ENCODE results near the gene KLRF2.

DNA sequence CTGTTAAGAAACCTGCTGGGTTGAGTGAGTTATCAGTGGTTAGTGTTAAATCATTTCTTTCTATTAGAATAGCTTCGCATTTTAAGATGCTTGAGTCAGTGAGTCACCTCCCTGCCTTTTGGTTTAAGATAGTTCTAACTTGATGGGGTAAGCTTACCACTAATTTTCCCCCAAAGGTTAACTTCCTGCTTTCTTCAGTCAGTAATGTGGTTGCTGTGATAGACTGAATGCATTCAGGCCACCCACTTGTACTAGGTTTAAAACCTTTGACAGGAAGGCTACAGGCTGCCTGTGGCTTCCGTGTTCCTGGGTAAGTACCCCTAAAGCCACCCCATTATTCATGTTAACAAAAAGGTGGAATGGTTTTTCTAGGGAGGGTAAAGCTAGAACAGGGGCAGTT is 25.6 kb downstream of the KLRF2 start:
- TF ChIP-seq, protein P1, sequence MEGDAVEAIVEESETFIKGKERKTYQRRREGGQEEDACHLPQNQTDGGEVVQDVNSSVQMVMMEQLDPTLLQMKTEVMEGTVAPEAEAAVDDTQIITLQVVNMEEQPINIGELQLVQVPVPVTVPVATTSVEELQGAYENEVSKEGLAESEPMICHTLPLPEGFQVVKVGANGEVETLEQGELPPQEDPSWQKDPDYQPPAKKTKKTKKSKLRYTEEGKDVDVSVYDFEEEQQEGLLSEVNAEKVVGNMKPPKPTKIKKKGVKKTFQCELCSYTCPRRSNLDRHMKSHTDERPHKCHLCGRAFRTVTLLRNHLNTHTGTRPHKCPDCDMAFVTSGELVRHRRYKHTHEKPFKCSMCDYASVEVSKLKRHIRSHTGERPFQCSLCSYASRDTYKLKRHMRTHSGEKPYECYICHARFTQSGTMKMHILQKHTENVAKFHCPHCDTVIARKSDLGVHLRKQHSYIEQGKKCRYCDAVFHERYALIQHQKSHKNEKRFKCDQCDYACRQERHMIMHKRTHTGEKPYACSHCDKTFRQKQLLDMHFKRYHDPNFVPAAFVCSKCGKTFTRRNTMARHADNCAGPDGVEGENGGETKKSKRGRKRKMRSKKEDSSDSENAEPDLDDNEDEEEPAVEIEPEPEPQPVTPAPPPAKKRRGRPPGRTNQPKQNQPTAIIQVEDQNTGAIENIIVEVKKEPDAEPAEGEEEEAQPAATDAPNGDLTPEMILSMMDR (IDR thresholded peaks at IDR 0.05) = no peak
- TF ChIP-seq POLR2A (IDR thresholded peaks at IDR 0.05) = no peak
- no peak for TF ChIP-seq EP300 (IDR thresholded peaks at IDR 0.05; ENCODE audit: low read depth)
- TF ChIP-seq POLR2AphosphoS5 (IDR thresholded peaks at IDR 0.05) = no peak

All from transverse colon (tissue), 4 donors.